IPS-20b (cell line): ENCODE results near the gene TBX21.

Experiments used
- H3K27ac ChIP-seq: one replicate; pipeline ENCODE4 v1.5.1; 2013; ENCODE audit warnings: low read length
- H3K27me3 ChIP-seq: 2 replicates; pipeline ENCODE4 v1.6.1; 2013; ENCODE audit warnings: mild to moderate bottlenecking, low read length, inconsistent platforms; ENCODE audit not compliant: insufficient read depth
- H3K36me3 ChIP-seq: 2 replicates; pipeline ENCODE4 v1.6.1; 2013; ENCODE audit warnings: low read depth, mild to moderate bottlenecking, inconsistent platforms, low read length, moderate library complexity; ENCODE audit not compliant: insufficient read depth
- H3K4me1 ChIP-seq: 2 replicates; pipeline ENCODE4 v1.6.1; 2013; ENCODE audit warnings: mild to moderate bottlenecking, control low read depth, inconsistent platforms, low read length, moderate library complexity; ENCODE audit not compliant: insufficient read depth
- H3K4me3 ChIP-seq: 2 replicates; pipeline ENCODE4 v1.5.1; 2013; ENCODE audit warnings: mild to moderate bottlenecking, low read length, inconsistent platforms
- H3K9ac ChIP-seq: 2 replicates; pipeline ENCODE4 v1.6.1; 2013; ENCODE audit warnings: low read depth, mild to moderate bottlenecking, inconsistent platforms, low read length, moderate library complexity
- H3K9me3 ChIP-seq: 2 replicates; pipeline ENCODE4 v1.6.1; 2013; ENCODE audit warnings: mild to moderate bottlenecking, low read depth, low read length, inconsistent platforms; ENCODE audit not compliant: insufficient read depth

The TBX21 gene

GRCh38 chr17:47733047-47733673, at the start of gene TBX21:
Gene TBX21, plus strand, starts transcription at chr17:47733236. Its CDS starts 219 bp downstream, at chr17:47733455.
- Histone ChIP-seq H3K36me3 (no peaks in the 10 kb centered on the region), H3K27me3 (peaks cover 80% of the 10 kb centered on the region), H3K4me3 (peak within 1 kb of the TSS; percentile 70), H3K9ac (no peak within 1 kb of the TSS), H3K4me1 (peaks cover 3% of the 10 kb centered on the region; the same call in 1 of the 2 replicates), H3K9me3 (no peaks in the 10 kb centered on the region), H3K27ac (no peak within 1 kb of the TSS)

GRCh38 chr17:47684025-47684424, 49.0 kb upstream of the TBX21 start:
- no peaks in the 10 kb centered on the region for H3K27me3 ChIP-seq
- no peak overlapping the region for H3K9ac ChIP-seq
- H3K27ac ChIP-seq = no peak overlapping the region
- H3K36me3 ChIP-seq = peaks cover 80% of the 10 kb centered on the region
- peaks cover 14% of the 10 kb centered on the region for H3K4me1 ChIP-seq
- no peaks in the 10 kb centered on the region for H3K9me3 ChIP-seq
- H3K4me3 ChIP-seq = no peak overlapping the region

DNA sequence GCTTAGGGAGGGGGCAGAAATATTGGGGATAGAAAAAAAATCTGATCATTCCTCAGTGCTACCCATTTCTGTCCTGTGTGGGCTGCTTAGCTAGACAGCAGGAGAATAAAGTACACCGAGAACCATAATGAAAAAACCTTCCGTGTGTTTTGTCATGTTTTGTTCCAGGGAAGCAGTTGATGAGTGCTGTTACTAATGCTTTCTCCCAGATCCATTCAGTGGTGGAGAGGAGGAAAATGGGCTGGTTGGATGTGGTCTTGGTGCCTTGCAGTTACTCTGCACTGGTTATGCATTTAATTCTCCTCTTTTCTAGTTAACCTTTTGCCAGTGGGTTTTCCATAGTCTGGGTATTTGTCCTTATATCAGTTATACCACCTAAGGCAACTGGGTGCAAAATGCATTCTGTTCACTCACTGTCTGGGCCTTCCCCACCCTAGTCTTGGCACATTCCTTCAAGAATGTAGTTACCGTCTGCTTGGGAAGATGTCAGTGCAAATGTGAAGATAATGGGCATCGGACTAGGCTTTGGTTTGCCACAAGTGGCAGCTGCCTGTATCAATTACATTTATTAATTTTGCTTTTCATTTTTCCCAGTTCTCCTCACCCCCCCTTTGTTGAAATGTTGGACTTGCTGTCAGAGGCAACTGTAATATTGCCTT, 48.4 kb upstream of the TBX21 start:
- Histone ChIP-seq H3K4me3 (no peak overlapping the region), H3K27me3 (no peaks in the 10 kb centered on the region), H3K9ac (no peak overlapping the region), H3K4me1 (peaks cover 14% of the 10 kb centered on the region), H3K36me3 (peaks cover 74% of the 10 kb centered on the region), H3K9me3 (no peaks in the 10 kb centered on the region), H3K27ac (no peak overlapping the region)

GRCh38 chr17:47685556-47686275, 47.3 kb upstream of the TBX21 start:
- H3K27ac ChIP-seq = no peak overlapping the region
- peaks cover 14% of the 10 kb centered on the region for H3K4me1 ChIP-seq
- no peak overlapping the region for H3K9ac ChIP-seq
- no peaks in the 10 kb centered on the region for H3K9me3 ChIP-seq
- H3K4me3 ChIP-seq = no peak overlapping the region
- no peaks in the 10 kb centered on the region for H3K27me3 ChIP-seq
- H3K36me3 ChIP-seq = peaks cover 63% of the 10 kb centered on the region

- Histone ChIP-seq H3K9me3 (no peaks in the 10 kb centered on the region), H3K36me3 (peaks cover 58% of the 10 kb centered on the region), H3K4me1 (peaks cover 14% of the 10 kb centered on the region), H3K27ac (no peak overlapping the region), H3K9ac (no peak overlapping the region), H3K4me3 (no peak overlapping the region), H3K27me3 (no peaks in the 10 kb centered on the region)
These were observed 46.8 kb upstream of the TBX21 start for GRCh38 chr17:47686276-47686635.

DNA sequence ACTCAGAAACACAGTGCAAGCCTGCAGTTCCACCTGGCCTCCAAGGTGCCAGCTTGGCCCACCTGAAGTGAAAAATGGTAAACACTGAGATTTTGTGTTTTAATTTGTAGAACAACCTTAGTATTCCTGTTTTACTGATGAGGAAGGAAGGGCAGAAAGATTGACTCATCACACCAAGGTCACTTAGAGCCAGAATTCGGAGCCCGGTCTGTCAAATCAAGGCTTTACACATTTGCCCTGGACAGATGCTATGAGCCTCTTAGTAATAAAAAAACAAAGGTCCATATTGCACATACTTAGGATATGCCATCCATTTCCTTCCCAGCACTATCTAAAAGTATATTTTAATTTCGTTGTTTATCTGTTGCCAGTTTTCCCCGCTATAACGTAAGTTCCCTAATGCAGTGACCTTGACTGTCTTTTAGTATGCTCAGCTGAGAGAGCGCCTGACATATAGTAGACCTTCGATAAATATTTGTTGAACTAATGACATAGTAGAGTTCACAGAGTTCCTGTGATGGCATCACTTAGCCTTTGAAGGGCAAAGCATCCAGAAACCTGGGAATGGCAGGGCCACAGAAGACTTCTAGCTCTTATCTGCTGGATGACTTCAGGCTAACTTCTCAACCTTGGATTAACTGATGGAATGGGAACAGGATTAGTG, 46.2 kb upstream of the TBX21 start:
- peaks cover 53% of the 10 kb centered on the region for H3K36me3 ChIP-seq
- H3K27ac ChIP-seq = no peak overlapping the region
- H3K9me3 ChIP-seq = no peaks in the 10 kb centered on the region
- H3K4me1 ChIP-seq = peaks cover 14% of the 10 kb centered on the region
- peak overlapping the region; percentile 5; the same call in 1 of the 2 replicates for H3K9ac ChIP-seq
- H3K27me3 ChIP-seq = no peaks in the 10 kb centered on the region
- no peak overlapping the region for H3K4me3 ChIP-seq

DNA sequence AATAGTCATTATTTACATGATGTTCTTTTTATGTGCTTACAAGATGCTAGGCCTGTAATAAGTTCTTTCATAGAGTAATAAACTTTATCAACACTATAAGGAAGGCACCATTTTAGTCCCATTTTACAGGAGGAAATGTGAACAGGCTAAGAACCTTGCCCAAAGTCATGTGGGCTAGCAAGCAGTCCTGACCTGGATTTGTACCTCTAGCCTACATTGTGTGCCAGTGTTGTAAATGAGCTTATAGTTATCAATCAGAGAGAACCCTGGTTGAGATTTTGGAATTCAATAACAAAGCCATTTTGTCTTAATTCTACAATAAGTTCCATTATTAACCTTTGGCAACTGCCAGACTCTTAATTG, 45.7 kb upstream of the TBX21 start:
- Histone ChIP-seq H3K27ac (no peak overlapping the region), H3K9me3 (no peaks in the 10 kb centered on the region), H3K27me3 (no peaks in the 10 kb centered on the region), H3K36me3 (peaks cover 47% of the 10 kb centered on the region), H3K4me1 (peaks cover 18% of the 10 kb centered on the region), H3K4me3 (no peak overlapping the region), H3K9ac (peak overlapping the region; percentile 5; the same call in 1 of the 2 replicates)

DNA sequence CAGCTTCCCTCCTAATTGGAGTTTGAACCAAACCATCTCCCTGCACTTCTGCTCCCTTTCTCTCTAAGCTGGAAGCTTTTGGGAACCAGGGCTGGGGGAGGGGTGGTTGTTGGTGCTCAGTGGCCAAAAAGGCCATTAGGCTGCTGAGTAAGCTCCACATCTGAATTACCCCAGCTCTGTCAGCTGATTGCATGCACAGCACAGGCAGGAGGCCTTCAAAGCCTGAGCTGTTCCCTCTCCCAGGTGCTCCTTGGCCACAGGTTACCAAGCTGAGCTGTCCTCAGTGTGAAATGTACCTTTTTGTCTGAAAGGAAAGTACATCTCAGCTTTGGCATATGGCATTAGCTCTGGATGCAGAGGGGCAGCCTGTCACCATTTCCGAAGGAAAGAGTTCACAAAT, 45.3 kb upstream of the TBX21 start:
- Histone ChIP-seq H3K4me3 (no peak overlapping the region), H3K27me3 (no peaks in the 10 kb centered on the region), H3K36me3 (peaks cover 43% of the 10 kb centered on the region), H3K9ac (peak overlapping the region; percentile 5; the same call in 1 of the 2 replicates), H3K4me1 (peaks cover 22% of the 10 kb centered on the region), H3K9me3 (no peaks in the 10 kb centered on the region), H3K27ac (no peak overlapping the region)

GRCh38 chr17:47690121-47690520, 42.9 kb upstream of the TBX21 start:
- H3K27me3 ChIP-seq = no peaks in the 10 kb centered on the region; the same call in 1 of the 2 replicates
- peaks cover 30% of the 10 kb centered on the region for H3K4me1 ChIP-seq
- H3K36me3 ChIP-seq = peaks cover 19% of the 10 kb centered on the region; the same call in 1 of the 2 replicates
- no peak overlapping the region for H3K4me3 ChIP-seq
- no peaks in the 10 kb centered on the region for H3K9me3 ChIP-seq
- no peak overlapping the region for H3K9ac ChIP-seq
- H3K27ac ChIP-seq = no peak overlapping the region

GRCh38 chr17:47692137-47692894, 40.7 kb upstream of the TBX21 start:
- Histone ChIP-seq H3K9ac (peak overlapping the region; percentile 77; the same call in 1 of the 2 replicates), H3K27ac (no peak overlapping the region), H3K27me3 (no peaks in the 10 kb centered on the region; the same call in 1 of the 2 replicates), H3K9me3 (no peaks in the 10 kb centered on the region), H3K4me3 (peak overlapping the region; percentile 77), H3K4me1 (peaks cover 24% of the 10 kb centered on the region), H3K36me3 (0 out of 2 replicates have a peak, but pooled peaks cover 5% of the 10 kb centered on the region)
